Thyroid gland (tissue), 4 donors: ENCODE measurements around the gene IMMT.

Experiments
- CTCF ChIP-seq, 6 experiments: fragments of 200-600 bp in 3 of 6; fragments of 450-650 bp in 3 of 6; sonication (generic) in 3 of 6; IDR thresholded peaks; one replicate each; pipeline ENCODE4 v1.5.1; 2016 to 2019; ENCODE audit warnings: antibody characterized with exemption in 6 of 6, mild to moderate bottlenecking in 2 of 6, inconsistent platforms in 1 of 6, moderate library complexity in 1 of 6
- POLR2A ChIP-seq, 2 donors: fragments of 450-650 bp; IDR thresholded peaks; one replicate each; pipeline ENCODE4 v1.6.1; 2017; ENCODE audit warnings: antibody characterized with exemption in 2 of 2, mild to moderate bottlenecking in 2 of 2, moderate library complexity in 1 of 2

GRCh38 chr2:86202702-86203101, 7.4 kb upstream of the IMMT start:
- no peak for TF ChIP-seq POLR2A (IDR thresholded peaks at IDR 0.05)
- TF ChIP-seq CTCF (IDR thresholded peaks at IDR 0.05), result no peak
